GM18502 (cell line): ENCODE results near the gene ARPC5.
A peak's percentile ranks its signal among the peaks of the same experiment; 100 is the strongest.
"Not testable (repeated sequence)": the region's sequence is repeated elsewhere in the genome, so short reads cannot be mapped to it uniquely, and the experiment has no call there.

Experiments used
- ATAC-seq: cut with Tn5 transposase; IDR thresholded peaks from one replicate; pipeline ENCODE4 v1.9.1; 2021; ENCODE audit warnings: mild to moderate bottlenecking; ENCODE audit not compliant: unreplicated experiment, poor library complexity

Gene ARPC5

GRCh38 chr1:183635606-183636333 lies at the start of gene ARPC5:
Gene ARPC5, minus strand, starts transcription at chr1:183635783. Its CDS starts 124 bp downstream, at chr1:183635659.
- peak; percentile 82 for ATAC-seq

- peak; percentile 54 for ATAC-seq
These were observed 49.6 kb upstream of the ARPC5 start for GRCh38 chr1:183685112-183685713.

GRCh38 chr1:183679363-183679762 lies 43.8 kb upstream of the ARPC5 start:
- not testable (repeated sequence) for ATAC-seq

GRCh38 chr1:183678819-183679218 lies 43.2 kb upstream of the ARPC5 start:
- ATAC-seq = no peak

GRCh38 chr1:183676586-183677189 lies 41.1 kb upstream of the ARPC5 start:
- ATAC-seq = no peak

- no peak for ATAC-seq
These were observed 40.5 kb upstream of the ARPC5 start for GRCh38 chr1:183675883-183676585.

GRCh38 chr1:183675381-183675780 lies 39.8 kb upstream of the ARPC5 start:
- ATAC-seq = no peak

GRCh38 chr1:183674886-183675285 lies 39.3 kb upstream of the ARPC5 start:
- no peak for ATAC-seq

GRCh38 chr1:183674339-183674738 lies 38.8 kb upstream of the ARPC5 start:
- ATAC-seq = no peak

- ATAC-seq = no peak
These were observed 38.2 kb upstream of the ARPC5 start for GRCh38 chr1:183673605-183674323.

- no peak for ATAC-seq
These were observed 34.6 kb upstream of the ARPC5 start for GRCh38 chr1:183670169-183670568.

- ATAC-seq = no peak
These were observed 20.8 kb upstream of the ARPC5 start for GRCh38 chr1:183656355-183656754.

GRCh38 chr1:183655562-183656075 lies 20.0 kb upstream of the ARPC5 start:
- peak; percentile 64 for ATAC-seq

- ATAC-seq = no peak
These were observed 19.1 kb upstream of the ARPC5 start for GRCh38 chr1:183654706-183655105.

GRCh38 chr1:183653876-183654451 lies 18.4 kb upstream of the ARPC5 start:
- no peak for ATAC-seq

- ATAC-seq = no peak
These were observed 17.8 kb upstream of the ARPC5 start for GRCh38 chr1:183653462-183653794.

- ATAC-seq = peak; percentile 43
These were observed 17.2 kb upstream of the ARPC5 start, which contains the start of gene APOBEC4 for GRCh38 chr1:183652547-183653461. Gene APOBEC4, minus strand, starts transcription at chr1:183653316. Its CDS starts 4,535 bp downstream, at chr1:183648781.

GRCh38 chr1:183652107-183652506 lies 16.5 kb upstream of the ARPC5 start:
- ATAC-seq = no peak

GRCh38 chr1:183651612-183652011 lies 16.0 kb upstream of the ARPC5 start:
- ATAC-seq = no peak
